H1 (cell line): ENCODE data around the gene RASGRP1. TPM values are rescaled to one million over a fixed set of nuclear protein-coding genes. Genes with fewer than 3 reads are reported as not detected.

Source experiments
- CTCF ChIA-PET: fragments of 300-600 bp; sonication (Branson Sonifier 250); formaldehyde crosslinking; loops from one replicate; lab custom pipeline; 2021; ENCODE audit not compliant: partially characterized antibody; lab: Charles Lee
- POLR2A ChIA-PET: fragments of 300-600 bp; sonication (Branson Sonifier 250); formaldehyde crosslinking; loops from one replicate; lab custom pipeline; 2021; ENCODE audit warnings: inconsistent platforms; ENCODE audit not compliant: partially characterized antibody; lab: Charles Lee
- DNase-seq, 2 experiments: peaks; one replicate each; pipeline versions ENCODE4 v3.0.0 to v3.0.0-alpha.2; 2010 to 2022; ENCODE audit warnings: low spot score in 2 of 2, low read depth in 1 of 2, mixed read lengths in 1 of 2
- FAIRE-seq: peaks from 2 replicates; lab custom pipeline; 2011; peaks lifted over from hg19 to GRCh38; lab: Jason Lieb, UNC
- H2AFZ ChIP-seq: 2 replicates; pipeline ENCODE4 v1.8.1; 2012; ENCODE audit warnings: low read length, inconsistent platforms
- H2AK5ac ChIP-seq: 2 replicates; pipeline ENCODE4 v1.6.1; 2013; ENCODE audit warnings: low read depth, low read length
- H2BK120ac ChIP-seq: replicated peaks from 2 replicates; pipeline ENCODE3; 2013; ENCODE audit warnings: low read depth, low read length, inconsistent platforms
- H2BK12ac ChIP-seq: 2 replicates; pipeline ENCODE4 v1.6.1; 2013; ENCODE audit warnings: low read depth, low read length
- H2BK15ac ChIP-seq: 2 replicates; pipeline ENCODE4 v1.6.1; 2013; ENCODE audit warnings: low read length
- H2BK20ac ChIP-seq: 2 replicates; pipeline ENCODE4 v1.6.1; 2013; ENCODE audit warnings: low read length
- H2BK5ac ChIP-seq: 2 replicates; pipeline ENCODE4 v1.6.1; 2013; ENCODE audit warnings: low read depth, low read length
- H3K14ac ChIP-seq: 2 replicates; pipeline ENCODE4 v1.6.1; 2013; ENCODE audit warnings: inconsistent platforms; ENCODE audit not compliant: insufficient read length
- H3K18ac ChIP-seq: 2 replicates; pipeline ENCODE4 v1.6.1; 2013; ENCODE audit warnings: low read length; ENCODE audit errors: extremely low read depth
- H3K23ac ChIP-seq: 2 replicates; pipeline ENCODE4 v1.6.1; 2013; ENCODE audit warnings: inconsistent platforms; ENCODE audit not compliant: insufficient read length
- H3K23me2 ChIP-seq: 2 replicates; pipeline ENCODE4 v1.6.1; 2013; ENCODE audit warnings: low read depth, low read length
- H3K27ac ChIP-seq: 2 replicates; pipeline ENCODE4 v1.6.1; 2011; ENCODE audit warnings: low read depth, low read length, inconsistent platforms
- H3K27me3 ChIP-seq, 4 experiments: replicated peaks in 1 of 4; 1 replicate in 1 of 4; 2 replicates in 3 of 4; pipeline versions ENCODE4 v1.6.1 to v1.8.1; 2011 to 2013; ENCODE audit warnings: low read length in 3 of 4, mild to moderate bottlenecking in 3 of 4, inconsistent platforms in 2 of 4, mixed read lengths in 2 of 4, moderate library complexity in 1 of 4; ENCODE audit not compliant: control insufficient read depth in 3 of 4, insufficient read depth in 3 of 4; ENCODE audit errors: extremely low read depth in 1 of 4
- H3K36me3 ChIP-seq, 4 experiments: 2 replicates each; pipeline versions ENCODE4 v1.6.1 to v1.8.1; 2011 to 2013; ENCODE audit warnings: mild to moderate bottlenecking in 4 of 4, low read length in 3 of 4, moderate library complexity in 2 of 4, control low read depth in 1 of 4, inconsistent platforms in 1 of 4; ENCODE audit not compliant: insufficient read depth in 4 of 4, control insufficient read depth in 2 of 4
- H3K4ac ChIP-seq: replicated peaks from 2 replicates; pipeline ENCODE3; 2013; ENCODE audit warnings: low read length, low read depth, mixed read lengths, inconsistent platforms; ENCODE audit not compliant: insufficient read length
- H3K4me1 ChIP-seq, 4 experiments: replicated peaks in 1 of 4; 1 replicate in 1 of 4; 2 replicates in 3 of 4; pipeline versions ENCODE4 v1.6.1 to v1.8.1; 2011 to 2013; ENCODE audit warnings: low read length in 3 of 4, inconsistent platforms in 2 of 4, mixed read lengths in 1 of 4; ENCODE audit not compliant: insufficient read depth in 4 of 4, control insufficient read depth in 3 of 4
- H3K4me2 ChIP-seq, 2 experiments: 2 replicates each; pipeline versions ENCODE4 v1.6.1 to v1.8.1; 2011 to 2013; ENCODE audit warnings: low read depth in 2 of 2, low read length in 2 of 2, control low read depth in 1 of 2, inconsistent platforms in 1 of 2, mild to moderate bottlenecking in 1 of 2; ENCODE audit not compliant: insufficient read depth in 1 of 2
- H3K4me3 ChIP-seq, 4 experiments: fragments of 200-600, 300-600 bp in 1 of 4; sonication (generic), shearing (Covaris generic), sonication (Bioruptor Twin) in 1 of 4; 2 replicates each; pipeline versions ENCODE4 v1.5.1 to v1.8.1; 2011 to 2016; ENCODE audit warnings: low read length in 4 of 4, low read depth in 3 of 4, control low read depth in 2 of 4, inconsistent platforms in 2 of 4, mild to moderate bottlenecking in 2 of 4, mixed read lengths in 1 of 4, moderate library complexity in 1 of 4; ENCODE audit not compliant: insufficient read depth in 2 of 4; ENCODE audit errors: extremely low read depth in 1 of 4
- H3K56ac ChIP-seq: replicated peaks from 2 replicates; pipeline ENCODE3; 2013; ENCODE audit warnings: low read depth, mild to moderate bottlenecking, mixed read lengths, low read length, inconsistent platforms; ENCODE audit not compliant: insufficient read length
- H3K79me1 ChIP-seq: 2 replicates; pipeline ENCODE4 v1.6.1; 2013; ENCODE audit warnings: low read depth, low read length, control low read depth
- H3K79me2 ChIP-seq, 2 experiments: 2 replicates each; pipeline versions ENCODE4 v1.6.1 to v1.8.1; 2012 to 2013; ENCODE audit warnings: low read length in 2 of 2, mild to moderate bottlenecking in 2 of 2, inconsistent platforms in 1 of 2; ENCODE audit not compliant: insufficient read depth in 2 of 2, control insufficient read depth in 1 of 2
- H3K9ac ChIP-seq, 4 experiments: replicated peaks in 1 of 4; 1 replicate in 1 of 4; 2 replicates in 3 of 4; pipeline versions ENCODE4 v1.6.1 to v1.8.1; 2011 to 2013; ENCODE audit warnings: low read depth in 3 of 4, low read length in 3 of 4, control low read depth in 2 of 4, mild to moderate bottlenecking in 2 of 4, moderate library complexity in 2 of 4, inconsistent platforms in 1 of 4; ENCODE audit errors: extremely low read depth in 1 of 4
- H3K9me3 ChIP-seq, 2 experiments: 2 replicates each; pipeline versions ENCODE4 v1.6.1 to v1.8.1; 2012 to 2013; ENCODE audit warnings: mild to moderate bottlenecking in 2 of 2, moderate library complexity in 2 of 2, control low read depth in 1 of 2, inconsistent platforms in 1 of 2, low read depth in 1 of 2, low read length in 1 of 2, mixed read lengths in 1 of 2; ENCODE audit not compliant: insufficient read depth in 2 of 2
- H4K20me1 ChIP-seq, 2 experiments: replicated peaks in 1 of 2; 2 replicates each; pipeline versions ENCODE3 to v1.8.1; 2011 to 2013; ENCODE audit warnings: inconsistent platforms in 2 of 2, low read length in 2 of 2, mild to moderate bottlenecking in 1 of 2; ENCODE audit not compliant: insufficient read depth in 2 of 2, control insufficient read depth in 1 of 2
- H4K5ac ChIP-seq: 2 replicates; pipeline ENCODE4 v1.6.1; 2013; ENCODE audit warnings: low read length, low read depth, mixed read lengths, inconsistent platforms; ENCODE audit not compliant: insufficient read length
- H4K8ac ChIP-seq: 2 replicates; pipeline ENCODE4 v1.8.0; 2013; ENCODE audit warnings: mild to moderate bottlenecking, moderate library complexity, low read length, inconsistent platforms; ENCODE audit not compliant: insufficient read depth; ENCODE audit errors: extremely low read depth
- H4K91ac ChIP-seq: replicated peaks from 2 replicates; pipeline ENCODE3; 2013; ENCODE audit warnings: low read length, mixed read lengths, inconsistent platforms; ENCODE audit not compliant: insufficient read length
- EGR1 ChIP-seq: IDR thresholded peaks from 2 replicates; pipeline ENCODE4 v1.6.1; 2011; ENCODE audit warnings: low read depth, low read length, borderline replicate concordance
- HDAC6 ChIP-seq: IDR thresholded peaks from one replicate; pipeline ENCODE4 v1.7.1; 2012; ENCODE audit warnings: low read depth, mild to moderate bottlenecking, inconsistent platforms, low read length, moderate library complexity
- MAFK ChIP-seq: IDR thresholded peaks from 2 replicates; pipeline ENCODE4 v1.6.1; 2012; ENCODE audit warnings: low read depth, mild to moderate bottlenecking, improper control_type of control experiment, low read length
- PHF8 ChIP-seq: fragments of 200-600 bp; sonication (generic); conservative IDR thresholded peaks from 2 replicates; pipeline ENCODE4 v1.7.1; 2012; ENCODE audit warnings: low read depth, mild to moderate bottlenecking, inconsistent platforms, low read length, moderate library complexity
- POLR2A ChIP-seq, 2 experiments: IDR thresholded peaks; 1 replicate in 1 of 2; 2 replicates in 1 of 2; pipeline ENCODE4 v1.6.1; 2011; ENCODE audit warnings: low read depth in 2 of 2, low read length in 2 of 2, mild to moderate bottlenecking in 2 of 2; ENCODE audit errors: control extremely low read depth in 1 of 2
- SP1 ChIP-seq: IDR thresholded peaks from 2 replicates; pipeline ENCODE4 v1.6.1; 2011; ENCODE audit warnings: low read depth, low read length
- WGBS, 2 experiments: shearing (Covaris generic) in 1 of 2; methylation state at CpG; one replicate each; pipeline versions ENCODE4 v1.1.6 to v1.1.7; 2013 to 2015; ENCODE audit warnings: low lambda C conversion rate in 2 of 2, mixed read lengths in 2 of 2, inconsistent platforms in 1 of 2, low coverage in 1 of 2, missing lambda C conversion rate in 1 of 2; ENCODE audit not compliant: insufficient replicate concordance in 2 of 2, insufficient coverage in 1 of 2, insufficient read length in 1 of 2; ENCODE audit errors: extremely low coverage in 1 of 2, missing lambda C conversion rate in 1 of 2; 5-methylcytosine and 5-hydroxymethylcytosine counted together
- polyA plus RNA-seq, 7 experiments: library from polyadenylated mRNA; depleted of rRNA in 3 of 7; stranded (reverse) in 5 of 7; unstranded in 2 of 7; fragments of >200 nt in 5 of 7; fragments of 200-250 nt in 2 of 7; gene quantifications; 1 replicate in 5 of 7; 2 replicates in 1 of 7; 4 replicates in 1 of 7; pipeline versions ENCODE4 v1.2.1 to v1.2.3, GENCODE V29; 2011 to 2013; ENCODE audit warnings: missing spikeins in 2 of 7, mixed read lengths in 2 of 7
- total RNA-seq: library from RNA; stranded (reverse); fragmentation: NEBNext Ultra II Directional; extraction: Animal tissue kit (Norgen Biotek cat#: 25700); gene quantifications from 2 replicates; pipeline ENCODE4 v1.2.1, GENCODE V29; 2021

RASGRP1 gene
- total and polyA plus RNA-seq, 2 of the 8 experiments (the other 6 are each of a cell fraction or from before 2014, with no cell fraction given): 1.1 to 2.1 TPM

DNA sequence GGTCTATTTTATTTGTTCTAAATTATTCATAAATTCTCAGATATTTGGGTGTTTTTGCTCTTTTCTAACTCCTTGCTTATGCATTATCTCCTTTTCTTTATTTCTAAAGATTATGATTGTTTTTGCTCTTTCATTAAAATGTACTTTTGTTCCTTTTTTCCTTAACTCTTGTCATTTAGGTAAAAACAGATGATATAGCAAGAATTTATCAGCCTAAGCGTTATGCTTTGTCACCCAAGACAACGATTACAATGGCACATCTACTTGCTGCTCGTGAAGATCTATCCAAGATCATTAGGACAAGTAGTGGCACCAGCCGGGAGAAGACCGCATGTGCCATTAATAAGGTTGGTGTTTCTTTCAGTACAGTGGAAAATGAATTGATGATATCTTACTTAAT lies 83.5 kb downstream of the RASGRP1 start:
- Histone ChIP-seq H3K4me1 (no peaks in the 10 kb centered on the region), H3K36me3 (peaks cover 0 to 28% (median 8%) of the 10 kb centered on the region in 4 experiments; a peak in 5 of 8 replicates), H3K79me2 (no peaks in the 10 kb centered on the region), H2BK12ac (no peak overlapping the region), H3K27ac (no peak overlapping the region), H4K91ac (no peak overlapping the region), H2BK20ac (no peak overlapping the region), H3K27me3 (no peaks in the 10 kb centered on the region), H3K23me2 (no peaks in the 10 kb centered on the region), H3K14ac (no peak overlapping the region), H3K23ac (no peak overlapping the region), H3K4ac (no peak overlapping the region), H3K9me3 (no peaks in the 10 kb centered on the region), H2BK120ac (no peak overlapping the region), H3K4me3 (no peak overlapping the region), H2BK5ac (no peak overlapping the region), H2AFZ (no peak overlapping the region), H3K4me2 (no peak overlapping the region), H3K56ac (no peak overlapping the region), H3K18ac (no peak overlapping the region), H3K9ac (no peak overlapping the region), H2AK5ac (no peak overlapping the region), H4K5ac (no peak overlapping the region), H3K79me1 (no peaks in the 10 kb centered on the region), H2BK15ac (no peak overlapping the region), H4K8ac (no peak overlapping the region), H4K20me1 (no peaks in the 10 kb centered on the region)
- WGBS, 2 experiments: 94% methylated on average over 5 of the region's 5 CpGs; no CpG with 5 or more reads in 1 of the 2 experiments
- DNase-seq (no peak), FAIRE-seq (no peak)
- ChIA-PET POLR2A (no interaction called here), CTCF (interaction anchor here (0.8 kb wide), 1 partner anchor 9 kb away, joined by 3 read pairs; no protein-coding TSS in a partner anchor)
- TF ChIP-seq SP1 (no peak), EGR1 (no peak), POLR2A (IDR thresholded peaks at IDR 0.05; ENCODE audit: control extremely low read depth in 1 of 2, low read depth in 2 of 2, low read length in 2 of 2) (no peak), MAFK (no peak), HDAC6 (no peak), PHF8 (no peak)
